NCI-H2227 (cell line): ENCODE measurements around the gene DOK7.
"Not testable (repeated sequence)": the region's sequence is repeated elsewhere in the genome, so short reads cannot be mapped to it uniquely, and the experiment has no call there.

Experiments
- DNase-seq: peaks from one replicate; lab custom pipeline; 2025; ENCODE audit not compliant: unreplicated experiment; lab: John Stamatoyannopoulos, UW

DOK7 gene

GRCh38 chr4:3531318-3531878 is 68.3 kb downstream of the DOK7 start:
- DNase-seq: no peak

- DNase-seq: peak; percentile 92
Measured at GRCh38 chr4:3531879-3532750, 69.0 kb downstream of the DOK7 start, which contains the start of gene LRPAP1. LRPAP1 (minus strand) TSS chr4:3532422; CDS start chr4:3532412, 10 bp downstream.

GRCh38 chr4:3532751-3533422 is 69.8 kb downstream of the DOK7 start:
- DNase-seq: no peak

GRCh38 chr4:3533423-3533820 is 70.3 kb downstream of the DOK7 start:
- DNase-seq: no peak

- not testable (repeated sequence) for DNase-seq
Measured at GRCh38 chr4:3535812-3536211, 72.7 kb downstream of the DOK7 start.

- DNase-seq: not testable (repeated sequence)
Measured at GRCh38 chr4:3538906-3539305, 75.8 kb downstream of the DOK7 start.

GRCh38 chr4:3543415-3543814 is 80.3 kb downstream of the DOK7 start:
- DNase-seq: not testable (repeated sequence)
